T-helper 1 cell treated with Interleukin-12 subunit alpha and Interleukin-12 subunit beta and Interleukin-4 antibody, amounts not matched to agents 30 μg/mL and 1 μg/mL, for 36 hours (primary cell): ENCODE measurements around the gene SREBF2.
"Not testable (repeated sequence)": the region's sequence is repeated elsewhere in the genome, so short reads cannot be mapped to it uniquely, and the experiment has no call there.

Experiments used
- H3K27ac Mint-ChIP-seq: one replicate; pipeline ENCODE4 v1.8.0; 2021; ENCODE audit warnings: mild to moderate bottlenecking, mixed read lengths
- H3K27me3 Mint-ChIP-seq: one replicate; pipeline ENCODE4 v1.8.0; 2021; ENCODE audit warnings: low read depth, mixed read lengths
- H3K36me3 Mint-ChIP-seq: one replicate; pipeline ENCODE4 v1.8.0; 2021; ENCODE audit warnings: low read depth, mixed read lengths
- H3K4me1 Mint-ChIP-seq: one replicate; pipeline ENCODE4 v1.8.0; 2021; ENCODE audit warnings: low read depth, mixed read lengths
- H3K4me3 Mint-ChIP-seq: one replicate; pipeline ENCODE4 v1.8.0; 2021; ENCODE audit warnings: mild to moderate bottlenecking, moderate library complexity, mixed read lengths
- H3K9me3 Mint-ChIP-seq: one replicate; pipeline ENCODE4 v1.8.0; 2021; ENCODE audit warnings: mixed read lengths

SREBF2 gene

GRCh38 chr22:41935509-41935908 lies 102.6 kb downstream of the SREBF2 start:
- H3K27ac Mint-ChIP-seq, result no peak overlapping the region
- H3K4me3 Mint-ChIP-seq, result no peak overlapping the region
- no peaks in the 10 kb centered on the region for H3K9me3 Mint-ChIP-seq
- no peaks in the 10 kb centered on the region for H3K27me3 Mint-ChIP-seq
- H3K36me3 Mint-ChIP-seq, result peaks cover 8% of the 10 kb centered on the region
- peaks cover 16% of the 10 kb centered on the region for H3K4me1 Mint-ChIP-seq

GRCh38 chr22:41936894-41937169 lies 103.9 kb downstream of the SREBF2 start:
- H3K27me3 Mint-ChIP-seq, result no peaks in the 10 kb centered on the region
- H3K27ac Mint-ChIP-seq, result no peak overlapping the region
- H3K4me1 Mint-ChIP-seq, result peaks cover 28% of the 10 kb centered on the region
- peaks cover 16% of the 10 kb centered on the region for H3K36me3 Mint-ChIP-seq
- no peaks in the 10 kb centered on the region for H3K9me3 Mint-ChIP-seq
- no peak overlapping the region for H3K4me3 Mint-ChIP-seq

- peaks cover 31% of the 10 kb centered on the region for H3K36me3 Mint-ChIP-seq
- no peaks in the 10 kb centered on the region for H3K9me3 Mint-ChIP-seq
- H3K4me3 Mint-ChIP-seq, result peak overlapping the region; percentile 78
- no peaks in the 10 kb centered on the region for H3K27me3 Mint-ChIP-seq
- peak overlapping the region; percentile 98 for H3K27ac Mint-ChIP-seq
- peaks cover 45% of the 10 kb centered on the region for H3K4me1 Mint-ChIP-seq
These were observed 107.3 kb downstream of the SREBF2 start for GRCh38 chr22:41939981-41940831.

- peaks cover 31% of the 10 kb centered on the region for H3K36me3 Mint-ChIP-seq
- no peaks in the 10 kb centered on the region for H3K9me3 Mint-ChIP-seq
- peaks cover 50% of the 10 kb centered on the region for H3K4me1 Mint-ChIP-seq
- H3K27me3 Mint-ChIP-seq, result no peaks in the 10 kb centered on the region
- H3K4me3 Mint-ChIP-seq, result peak overlapping the region; percentile 49
- peak overlapping the region; percentile 98 for H3K27ac Mint-ChIP-seq
These were observed 108.2 kb downstream of the SREBF2 start for GRCh38 chr22:41940832-41941765.

- Mint-ChIP-seq H3K9me3 (no peaks in the 10 kb centered on the region), H3K27me3 (no peaks in the 10 kb centered on the region), H3K36me3 (peaks cover 26% of the 10 kb centered on the region), H3K4me3 (peak overlapping the region; percentile 72), H3K4me1 (peaks cover 57% of the 10 kb centered on the region), H3K27ac (peak overlapping the region; percentile 71)
These were observed 110.8 kb downstream of the SREBF2 start for GRCh38 chr22:41943661-41944209.

GRCh38 chr22:41946629-41947423 lies 113.9 kb downstream of the SREBF2 start, which contains the start of gene CENPM:
Gene CENPM (minus strand): TSS chr22:41947152. CDS start chr22:41947076, 76 bp downstream.
- H3K9me3 Mint-ChIP-seq, result no peaks in the 10 kb centered on the region
- peaks cover 15% of the 10 kb centered on the region for H3K36me3 Mint-ChIP-seq
- H3K27me3 Mint-ChIP-seq, result no peaks in the 10 kb centered on the region
- peak within 1 kb of the TSS; percentile 91 for H3K4me3 Mint-ChIP-seq
- H3K27ac Mint-ChIP-seq, result peak within 1 kb of the TSS; percentile 90
- H3K4me1 Mint-ChIP-seq, result peaks cover 31% of the 10 kb centered on the region

- peaks cover 11% of the 10 kb centered on the region for H3K36me3 Mint-ChIP-seq
- H3K27me3 Mint-ChIP-seq, result no peaks in the 10 kb centered on the region
- peaks cover 30% of the 10 kb centered on the region for H3K4me1 Mint-ChIP-seq
- peak overlapping the region; percentile 90 for H3K27ac Mint-ChIP-seq
- peak overlapping the region; percentile 91 for H3K4me3 Mint-ChIP-seq
- no peaks in the 10 kb centered on the region for H3K9me3 Mint-ChIP-seq
These were observed 114.6 kb downstream of the SREBF2 start for GRCh38 chr22:41947424-41948080.

GRCh38 chr22:41948142-41948541 lies 115.2 kb downstream of the SREBF2 start:
- Mint-ChIP-seq H3K27ac (no peak overlapping the region), H3K9me3 (no peaks in the 10 kb centered on the region), H3K4me3 (no peak overlapping the region), H3K4me1 (peaks cover 29% of the 10 kb centered on the region), H3K27me3 (no peaks in the 10 kb centered on the region), H3K36me3 (peaks cover 8% of the 10 kb centered on the region)

- H3K4me3 Mint-ChIP-seq, H3K9me3 Mint-ChIP-seq, H3K36me3 Mint-ChIP-seq, H3K27ac Mint-ChIP-seq, H3K27me3 Mint-ChIP-seq: not testable (repeated sequence)
- H3K4me1 Mint-ChIP-seq, result peaks cover 22% of the 10 kb centered on the region
These were observed 116.0 kb downstream of the SREBF2 start for GRCh38 chr22:41948928-41949296.

GRCh38 chr22:41949297-41949965 lies 116.5 kb downstream of the SREBF2 start:
- peaks cover 2% of the 10 kb centered on the region for H3K36me3 Mint-ChIP-seq
- no peaks in the 10 kb centered on the region for H3K9me3 Mint-ChIP-seq
- H3K27me3 Mint-ChIP-seq, result no peaks in the 10 kb centered on the region
- H3K27ac Mint-ChIP-seq, result no peak overlapping the region
- H3K4me3 Mint-ChIP-seq, result no peak overlapping the region
- H3K4me1 Mint-ChIP-seq, result peaks cover 20% of the 10 kb centered on the region

GRCh38 chr22:41951898-41952474 lies 119.1 kb downstream of the SREBF2 start, which contains the start of gene SMIM45:
Gene SMIM45 (plus strand): TSS chr22:41952150.
- no peaks in the 10 kb centered on the region for H3K36me3 Mint-ChIP-seq
- no peaks in the 10 kb centered on the region for H3K27me3 Mint-ChIP-seq
- no peak within 1 kb of the TSS for H3K4me3 Mint-ChIP-seq
- peaks cover 10% of the 10 kb centered on the region for H3K4me1 Mint-ChIP-seq
- no peaks in the 10 kb centered on the region for H3K9me3 Mint-ChIP-seq
- no peak within 1 kb of the TSS for H3K27ac Mint-ChIP-seq

GRCh38 chr22:41952713-41953112 lies 119.8 kb downstream of the SREBF2 start:
- Mint-ChIP-seq H3K9me3 (no peaks in the 10 kb centered on the region), H3K4me3 (no peak overlapping the region), H3K36me3 (no peaks in the 10 kb centered on the region), H3K4me1 (peaks cover 9% of the 10 kb centered on the region), H3K27ac (no peak overlapping the region), H3K27me3 (no peaks in the 10 kb centered on the region)
